Measurements from ENCODE around the gene DHRS13. TPM values are rescaled to one million over a fixed set of nuclear protein-coding genes. Genes with fewer than 3 reads are reported as not detected.
A peak's percentile ranks its signal among the peaks of the same experiment; 100 is the strongest.
"Not testable (repeated sequence)": the region's sequence is repeated elsewhere in the genome, so short reads cannot be mapped to it uniquely, and the experiment has no call there.

DHRS13 gene
- polyA plus RNA-seq, 6 donors from 2014 or later = 9.4 to 17.3 (median 11.5) TPM

DNA sequence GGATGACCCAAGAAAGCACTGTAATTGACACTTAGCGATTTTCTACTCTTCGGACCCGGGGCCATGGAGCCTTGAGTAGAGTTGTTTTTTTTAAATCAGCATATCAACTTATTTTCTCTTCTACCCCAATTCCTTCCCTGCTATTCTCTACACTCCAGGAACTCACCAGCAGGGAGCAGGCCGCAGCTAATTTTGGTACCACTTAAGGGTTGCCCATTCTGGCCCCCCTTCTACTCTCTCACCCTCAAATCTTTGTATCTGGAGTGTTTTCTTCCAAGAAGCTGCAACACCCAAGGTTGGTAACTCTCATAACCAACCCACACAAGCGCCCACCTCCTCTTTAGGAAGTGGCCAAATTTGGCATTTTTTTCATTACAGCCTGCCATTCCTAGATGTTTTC lies 53.6 kb downstream of the DHRS13 start:
- Mint-ChIP-seq H3K36me3 (no peaks in the 10 kb centered on the region), H3K27me3 (no peaks in the 10 kb centered on the region), H3K4me1 (peaks cover 0 to 6% (median 0%) of the 10 kb centered on the region in 3 donors), H3K4me3 (no peak overlapping the region), H3K27ac (peak overlapping the region in 1 of 6 donors; percentile 32), H3K9me3 (no peaks in the 10 kb centered on the region)
- DNase-seq = no peak
- ATAC-seq (ENCODE audit: low read depth in 2 of 2) = peak; percentile 23 to 40

- peak overlapping the region in 1 of 8 donors; percentile 28 for H3K4me3 Mint-ChIP-seq
Observed at GRCh38 chr17:28848667-28849066, 54.2 kb downstream of the DHRS13 start.

More at GRCh38 chr17:28848667-28849066, 54.2 kb downstream of the DHRS13 start:
- H3K9me3 Mint-ChIP-seq, H3K36me3 Mint-ChIP-seq, H3K4me1 Mint-ChIP-seq, H3K27me3 Mint-ChIP-seq, H3K27ac Mint-ChIP-seq: not testable (repeated sequence)
- peak; percentile 30 for DNase-seq
- peak; percentile 68 to 70 for ATAC-seq (ENCODE audit: low read depth in 2 of 2)

Other genes with a start within 250 kb of the DHRS13 start
- gene SDF2, start 241.2 kb downstream of the DHRS13 start, polyA plus RNA-seq (ENCODE audit: low read depth in 6 of 6) = 10 to 100 TPM; 46.0 to 76.5 (median 61.7) TPM
- 10 to 100 TPM in 1 of 6 donors, 1 to 10 TPM in 5; 4.6 to 19.5 (median 7.4) TPM for gene SUPT6H, start 240.9 kb downstream of the DHRS13 start, polyA plus RNA-seq (ENCODE audit: low read depth in 6 of 6)
- 1 to 10 TPM in 3 of 6 donors, under 1 TPM in 2, not detected in 1; 0.29 to 2.3 (median 1.1) TPM for gene PROCA1, start 191.2 kb downstream of the DHRS13 start, polyA plus RNA-seq (ENCODE audit: low read depth in 6 of 6)
- 10 to 100 TPM; 11.6 to 22.6 (median 18.2) TPM for gene RAB34, start 185.2 kb downstream of the DHRS13 start, polyA plus RNA-seq (ENCODE audit: low read depth in 6 of 6)
- 1,000 to 10,000 TPM; 5,077 to 6,780 (median 5,627) TPM for gene RPL23A, start 183.1 kb downstream of the DHRS13 start, polyA plus RNA-seq (ENCODE audit: low read depth in 6 of 6)
- 1 to 10 TPM in 1 of 6 donors, under 1 TPM in 1, not detected in 4; 0.93 to 1.2 TPM for gene TLCD1, start 176.8 kb downstream of the DHRS13 start, polyA plus RNA-seq (ENCODE audit: low read depth in 6 of 6)
- 10 to 100 TPM; 14.5 to 26.1 (median 19.6) TPM for gene NEK8, start 174.3 kb downstream of the DHRS13 start, polyA plus RNA-seq (ENCODE audit: low read depth in 6 of 6)
- gene TRAF4, start 159.1 kb downstream of the DHRS13 start, polyA plus RNA-seq (ENCODE audit: low read depth in 6 of 6) = 10 to 100 TPM in 4 of 6 donors, 1 to 10 TPM in 2; 5.4 to 17.1 (median 12.0) TPM
- 10 to 100 TPM in 2 of 6 donors, 1 to 10 TPM in 4; 6.6 to 19.4 (median 8.2) TPM for gene FAM222B, start 60.3 kb downstream of the DHRS13 start, polyA plus RNA-seq (ENCODE audit: low read depth in 6 of 6)
- gene ERAL1, start 48.1 kb downstream of the DHRS13 start, polyA plus RNA-seq (ENCODE audit: low read depth in 6 of 6) = 10 to 100 TPM; 37.0 to 50.3 (median 46.2) TPM
- gene FLOT2, start 5.3 kb downstream of the DHRS13 start, polyA plus RNA-seq (ENCODE audit: low read depth in 6 of 6) = 100 to 1,000 TPM; 431 to 655 (median 460) TPM
- gene PHF12, start 48.4 kb upstream of the DHRS13 start, polyA plus RNA-seq (ENCODE audit: low read depth in 6 of 6) = 10 to 100 TPM in 1 of 6 donors, 1 to 10 TPM in 4, under 1 TPM in 1; 0.71 to 11.8 (median 5.5) TPM
- 1 to 10 TPM in 5 of 6 donors, under 1 TPM in 1; 0.41 to 3.6 (median 1.7) TPM for gene SEZ6, start 103.0 kb upstream of the DHRS13 start, polyA plus RNA-seq (ENCODE audit: low read depth in 6 of 6)
- 1 to 10 TPM in 3 of 6 donors, under 1 TPM in 3; 0.23 to 2.8 (median 0.98) TPM for gene PIPOX, start 140.1 kb upstream of the DHRS13 start, polyA plus RNA-seq (ENCODE audit: low read depth in 6 of 6)